Astrocyte of the cerebellum (primary cell): ENCODE results near the gene OR1N2.
"Not testable (repeated sequence)": the region's sequence is repeated elsewhere in the genome, so short reads cannot be mapped to it uniquely, and the experiment has no call there.

Source experiments
- DNase-seq: peaks from one replicate; pipeline ENCODE4 v3.0.0-alpha.2; 2011; ENCODE audit warnings: low read depth
- H3K4me3 ChIP-seq: 2 replicates; pipeline ENCODE4 v1.5.1; 2011; ENCODE audit warnings: mild to moderate bottlenecking, low read depth, low read length, moderate library complexity
- in situ Hi-C: cut with HindIII; loops from 2 replicates; pipeline ENCODE4 v1.10.0; 2017; ENCODE audit warnings: low sequenced_read_pairs
- TF ChIP-seq, protein P1 (sequence below): IDR thresholded peaks from 2 replicates; pipeline ENCODE4 v1.5.1; 2012; ENCODE audit warnings: low read length, low read depth, moderate library complexity, mild to moderate bottlenecking; ENCODE audit errors: missing control alignments

The OR1N2 gene

DNA sequence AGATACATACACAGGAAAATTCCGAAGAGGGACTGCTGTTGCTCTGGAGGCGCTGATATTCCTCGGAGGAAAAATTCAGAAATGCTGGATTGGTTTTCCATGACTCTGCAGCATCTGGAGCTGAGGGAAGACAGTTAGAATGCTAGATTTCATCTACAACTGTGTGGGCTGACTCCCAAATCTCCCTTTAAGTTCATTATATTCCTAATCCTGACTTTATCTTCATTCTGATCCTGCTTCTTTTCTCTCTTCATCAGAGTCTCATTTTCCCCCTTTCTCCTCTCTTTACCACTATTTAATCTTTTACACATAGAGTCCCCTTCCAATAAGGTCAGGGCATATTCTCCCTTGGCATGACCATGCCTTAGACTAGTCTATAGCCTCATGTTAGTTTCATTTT lies 25.7 kb upstream of the OR1N2 start, which contains the start of gene OR1N1:
Gene OR1N1 (minus strand): TSS at position 101 of the 400 bp plus-strand sequence. CDS start 0 bp downstream, at position 101.
- DNase-seq: no peak
- in situ Hi-C loops: no loop called here
- no peak within 1 kb of the TSS for H3K4me3 ChIP-seq
- TF ChIP-seq, protein P1, sequence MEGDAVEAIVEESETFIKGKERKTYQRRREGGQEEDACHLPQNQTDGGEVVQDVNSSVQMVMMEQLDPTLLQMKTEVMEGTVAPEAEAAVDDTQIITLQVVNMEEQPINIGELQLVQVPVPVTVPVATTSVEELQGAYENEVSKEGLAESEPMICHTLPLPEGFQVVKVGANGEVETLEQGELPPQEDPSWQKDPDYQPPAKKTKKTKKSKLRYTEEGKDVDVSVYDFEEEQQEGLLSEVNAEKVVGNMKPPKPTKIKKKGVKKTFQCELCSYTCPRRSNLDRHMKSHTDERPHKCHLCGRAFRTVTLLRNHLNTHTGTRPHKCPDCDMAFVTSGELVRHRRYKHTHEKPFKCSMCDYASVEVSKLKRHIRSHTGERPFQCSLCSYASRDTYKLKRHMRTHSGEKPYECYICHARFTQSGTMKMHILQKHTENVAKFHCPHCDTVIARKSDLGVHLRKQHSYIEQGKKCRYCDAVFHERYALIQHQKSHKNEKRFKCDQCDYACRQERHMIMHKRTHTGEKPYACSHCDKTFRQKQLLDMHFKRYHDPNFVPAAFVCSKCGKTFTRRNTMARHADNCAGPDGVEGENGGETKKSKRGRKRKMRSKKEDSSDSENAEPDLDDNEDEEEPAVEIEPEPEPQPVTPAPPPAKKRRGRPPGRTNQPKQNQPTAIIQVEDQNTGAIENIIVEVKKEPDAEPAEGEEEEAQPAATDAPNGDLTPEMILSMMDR: no peak

DNA sequence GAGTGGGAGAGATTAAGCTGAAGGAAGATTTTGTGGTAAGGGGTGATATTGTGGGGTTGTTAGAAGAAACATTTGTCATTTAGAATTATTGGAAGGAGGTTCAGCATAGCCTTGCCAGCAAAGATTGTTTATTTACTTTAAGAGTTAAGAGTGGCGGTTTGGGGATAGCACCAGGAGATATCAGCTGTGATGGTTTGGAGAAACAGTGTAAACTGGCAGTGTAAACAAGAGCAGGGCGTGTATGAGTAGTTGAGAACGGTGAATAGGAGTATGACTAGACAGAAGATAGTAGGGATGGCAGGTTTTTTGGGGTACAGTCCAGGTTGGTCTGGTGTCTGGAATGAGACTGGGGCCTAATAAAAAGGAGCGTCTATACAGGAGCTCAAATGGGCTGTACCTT lies 21.8 kb upstream of the OR1N2 start:
- in situ Hi-C loops, DNase-seq, H3K4me3 ChIP-seq: not testable (repeated sequence)

- in situ Hi-C loops: no loop called here
- no peak for DNase-seq
- TF ChIP-seq, protein P1: no peak
- H3K4me3 ChIP-seq: no peak overlapping the region
These were observed 16.8 kb upstream of the OR1N2 start for GRCh38 chr9:122536134-122536533.

DNA sequence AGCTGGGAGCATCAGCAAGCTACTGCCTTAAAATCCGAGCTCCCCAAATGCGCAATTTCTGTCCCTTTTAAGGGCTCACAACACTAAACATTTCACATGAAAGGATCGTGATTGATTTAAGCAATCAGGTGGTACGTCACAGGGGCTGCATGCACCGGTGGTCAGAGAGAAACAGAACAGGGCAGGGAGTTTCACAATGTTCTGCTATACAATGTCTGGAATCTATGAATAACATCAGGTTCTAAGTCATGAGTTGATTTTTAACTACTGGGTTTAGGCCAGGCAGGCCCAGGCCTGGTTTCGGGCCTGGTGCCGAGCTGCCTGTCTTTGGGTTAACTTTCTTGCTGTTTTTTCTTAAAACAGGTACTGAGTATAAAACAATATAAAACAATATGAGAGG lies 15.8 kb upstream of the OR1N2 start:
- DNase-seq, in situ Hi-C loops: not testable (repeated sequence)

DNA sequence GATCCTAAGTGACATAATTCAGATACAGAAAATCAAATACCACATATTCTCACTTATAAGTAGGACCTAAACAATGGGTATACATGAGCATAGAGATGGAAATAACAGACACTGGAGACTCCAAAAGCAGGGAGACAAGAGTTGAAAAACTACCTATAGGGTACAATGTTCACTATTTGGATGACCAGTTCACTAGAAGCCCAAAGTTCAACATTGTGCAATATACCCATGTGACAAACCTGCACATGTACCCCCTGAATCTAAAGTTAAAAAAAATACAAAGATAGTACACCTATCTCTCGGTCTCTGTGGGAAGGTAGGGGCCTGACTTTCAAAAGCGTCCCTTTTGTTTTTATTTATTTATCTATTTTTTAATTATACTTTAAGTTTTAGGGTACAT lies 14.2 kb upstream of the OR1N2 start:
- TF ChIP-seq, protein P1: no peak
- in situ Hi-C loops: no loop called here
- H3K4me3 ChIP-seq: no peak overlapping the region
- DNase-seq: no peak

More for the DNA sequence above, 15.8 kb upstream of the OR1N2 start:
- H3K4me3 ChIP-seq: not testable (repeated sequence)

DNA sequence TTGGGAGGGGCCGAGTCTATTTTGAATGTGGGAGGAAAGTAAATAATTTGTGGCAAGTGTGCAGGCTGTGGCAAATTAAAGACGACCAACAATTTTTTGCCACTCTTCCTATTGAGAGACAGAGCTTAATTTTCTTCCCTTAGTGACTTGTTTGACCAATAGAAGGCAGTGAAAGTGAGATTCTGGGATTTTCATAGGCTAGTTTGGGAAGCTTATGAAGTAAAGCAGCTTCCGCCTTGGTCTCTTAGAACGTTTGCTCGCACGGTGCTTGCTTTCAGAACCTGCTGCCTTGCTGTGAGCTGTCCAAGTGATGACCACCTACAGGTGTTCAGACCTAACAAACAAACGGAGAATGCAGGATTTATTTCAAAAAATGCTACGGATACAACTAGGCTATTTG lies 6.7 kb upstream of the OR1N2 start:
- H3K4me3 ChIP-seq: no peak overlapping the region
- TF ChIP-seq, protein P1: no peak
- no peak for DNase-seq
- in situ Hi-C loops: no loop called here

DNA sequence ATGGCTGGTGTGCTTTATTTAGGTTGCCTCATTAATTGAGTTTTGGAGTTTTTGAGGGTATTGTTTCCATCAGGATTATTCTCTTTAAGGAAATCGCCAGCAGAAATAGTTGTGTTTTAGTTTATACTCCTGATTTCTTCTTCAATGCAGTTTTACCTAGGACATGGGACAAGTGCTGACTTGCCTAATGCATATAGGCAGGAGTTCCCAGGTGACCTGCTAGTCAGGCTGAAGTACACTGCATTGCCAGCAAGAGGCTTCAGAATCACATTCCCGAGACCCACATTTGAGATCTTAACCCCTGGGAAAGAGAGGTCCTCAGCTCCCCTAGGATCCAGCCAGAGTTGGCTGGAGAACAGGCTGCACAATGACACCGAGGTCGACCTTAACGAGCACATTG lies 1.5 kb upstream of the OR1N2 start:
- in situ Hi-C loops: no loop called here
- DNase-seq: no peak
- no peak overlapping the region for H3K4me3 ChIP-seq
- TF ChIP-seq, protein P1: no peak

GRCh38 chr9:122561446-122561845 lies 8.5 kb downstream of the OR1N2 start:
- DNase-seq: no peak
- no peak overlapping the region for H3K4me3 ChIP-seq
- TF ChIP-seq, protein P1: no peak
- in situ Hi-C loops: no loop called here
